H7 (cell line): ENCODE results near the gene DNM3. TPM values are rescaled to one million over a fixed set of nuclear protein-coding genes. Genes with fewer than 3 reads are reported as not detected.
A peak's percentile ranks its signal among the peaks of the same experiment; 100 is the strongest.

Source experiments
- DNase-seq: peaks from one replicate; pipeline ENCODE4 v3.0.0; 2012
- H3K27me3 ChIP-seq: 2 replicates; pipeline ENCODE4 v1.6.0; 2011; ENCODE audit warnings: mild to moderate bottlenecking, low read length; ENCODE audit not compliant: control insufficient read depth, insufficient read depth
- H3K36me3 ChIP-seq: replicated peaks from 2 replicates; pipeline ENCODE4 v1.5.1; 2011; ENCODE audit warnings: low read length; ENCODE audit not compliant: control insufficient read depth, insufficient read depth
- H3K4me3 ChIP-seq: 2 replicates; pipeline ENCODE4 v1.5.1; 2011; ENCODE audit warnings: low read depth, mild to moderate bottlenecking, control low read depth, low read length, moderate library complexity; ENCODE audit not compliant: insufficient read depth
- total RNA-seq: library from RNA; depleted of rRNA; stranded (reverse); fragments of >200 nt; shearing (Covaris generic); gene quantifications from 2 replicates; pipeline ENCODE4 v1.2.3, GENCODE V29; 2014

DNM3 gene
- total RNA-seq, 1 experiment from 2014 or later = 0.73 TPM

- Histone ChIP-seq H3K36me3 (no peaks in the 10 kb centered on the region), H3K4me3 (no peak overlapping the region), H3K27me3 (no peaks in the 10 kb centered on the region)
- DNase-seq = no peak
Observed at GRCh38 chr1:171910786-171911185, 69.5 kb downstream of the DNM3 start.

DNA sequence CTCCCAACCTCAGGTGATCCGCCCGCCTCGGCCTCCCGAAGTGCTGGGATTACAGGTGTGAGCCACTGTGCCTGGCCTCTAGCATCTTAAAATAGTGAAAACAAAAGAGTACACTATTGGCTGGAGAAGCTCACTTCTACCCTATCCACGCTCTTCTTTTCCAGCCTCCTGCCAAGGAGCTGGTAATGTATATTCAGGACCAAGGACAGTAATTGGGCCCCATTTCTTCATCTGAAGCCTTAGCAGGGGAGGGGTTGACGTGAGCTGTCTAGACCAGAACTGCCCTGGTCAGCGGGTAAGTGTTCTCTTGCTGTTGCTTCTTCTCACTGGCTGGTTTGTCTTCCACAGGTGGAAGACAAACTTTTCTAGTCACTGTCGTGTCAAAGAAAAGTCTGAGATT, 70.2 kb downstream of the DNM3 start:
- H3K36me3 ChIP-seq = no peaks in the 10 kb centered on the region
- H3K27me3 ChIP-seq = no peaks in the 10 kb centered on the region
- H3K4me3 ChIP-seq = no peak overlapping the region
- peak; percentile 28 for DNase-seq

- Histone ChIP-seq H3K4me3 (no peak overlapping the region), H3K36me3 (no peaks in the 10 kb centered on the region), H3K27me3 (no peaks in the 10 kb centered on the region)
- no peak for DNase-seq
Observed at GRCh38 chr1:171912509-171913175, 71.3 kb downstream of the DNM3 start.

GRCh38 chr1:171913385-171913784, 72.1 kb downstream of the DNM3 start:
- H3K36me3 ChIP-seq = no peaks in the 10 kb centered on the region
- H3K27me3 ChIP-seq = no peaks in the 10 kb centered on the region
- H3K4me3 ChIP-seq = no peak overlapping the region
- DNase-seq = no peak

- Histone ChIP-seq H3K4me3 (no peak overlapping the region), H3K36me3 (no peaks in the 10 kb centered on the region), H3K27me3 (no peaks in the 10 kb centered on the region)
- DNase-seq = no peak
Observed at GRCh38 chr1:171916315-171916771, 75.0 kb downstream of the DNM3 start.

DNA sequence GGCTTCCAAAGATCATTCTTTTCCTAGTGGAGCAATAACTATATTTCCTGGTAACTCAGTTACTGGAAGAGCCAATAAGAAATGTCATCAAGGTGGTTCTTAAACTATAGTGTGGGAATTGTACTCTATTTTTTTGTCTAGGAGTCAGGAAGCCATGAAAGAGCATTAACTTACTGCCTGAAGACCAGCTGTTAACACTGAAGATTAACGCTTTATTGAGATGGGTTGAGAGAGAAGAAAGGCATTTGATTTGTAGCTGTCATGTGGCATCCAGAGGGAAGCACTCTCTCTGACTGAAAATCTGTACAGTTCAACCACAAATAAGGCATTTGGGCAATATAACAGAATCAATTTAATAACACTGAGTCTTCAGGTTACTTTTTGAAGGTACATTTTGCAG, 76.0 kb downstream of the DNM3 start:
- DNase-seq = no peak
- Histone ChIP-seq H3K27me3 (no peaks in the 10 kb centered on the region), H3K4me3 (no peak overlapping the region), H3K36me3 (no peaks in the 10 kb centered on the region)

DNA sequence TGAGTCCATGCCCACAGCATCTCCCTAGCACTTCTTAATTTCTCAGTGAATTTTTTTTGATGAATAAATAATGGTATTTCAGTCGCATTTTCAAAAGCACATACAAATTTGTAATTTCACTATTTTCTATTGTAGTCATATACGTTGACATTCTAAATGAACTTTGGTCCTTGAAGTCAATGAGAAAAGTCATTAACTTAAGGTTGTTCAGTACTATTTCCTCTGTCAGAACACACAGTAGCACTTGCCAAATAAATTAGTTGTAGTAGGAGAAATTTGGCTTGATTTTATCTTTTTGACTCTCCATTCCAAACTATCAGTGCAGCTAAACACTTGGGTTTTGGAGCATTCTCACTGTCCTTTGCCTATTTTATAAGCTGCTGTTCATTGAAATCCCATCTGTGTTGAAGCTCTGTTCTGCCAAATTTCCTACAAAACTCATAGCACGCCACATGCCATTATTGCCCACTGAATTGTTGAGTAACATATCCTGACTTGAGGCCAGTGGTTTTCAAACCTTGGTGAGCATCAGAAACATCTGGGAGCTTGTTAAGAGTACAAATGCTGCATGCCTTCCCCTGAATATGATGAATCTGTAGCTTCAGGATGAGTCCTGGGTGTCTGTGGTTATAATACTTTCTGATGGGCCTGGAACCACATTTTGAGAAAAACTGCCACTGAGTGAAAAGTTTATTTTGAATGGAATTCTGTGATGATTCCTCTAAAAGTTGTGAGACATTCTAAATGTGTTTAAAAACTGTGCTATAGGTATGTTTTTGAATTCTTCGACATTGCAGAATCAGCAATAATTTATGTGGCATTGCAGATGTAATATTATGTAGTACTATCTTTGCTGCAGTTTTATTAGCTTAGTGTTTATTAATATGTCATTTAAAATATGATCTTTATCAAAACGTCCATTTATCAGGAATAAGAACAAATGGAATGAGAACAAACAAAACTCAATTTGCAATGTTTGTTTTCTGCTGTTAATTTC, 78.9 kb downstream of the DNM3 start:
- H3K36me3 ChIP-seq = no peaks in the 10 kb centered on the region
- no peak for DNase-seq

DNA sequence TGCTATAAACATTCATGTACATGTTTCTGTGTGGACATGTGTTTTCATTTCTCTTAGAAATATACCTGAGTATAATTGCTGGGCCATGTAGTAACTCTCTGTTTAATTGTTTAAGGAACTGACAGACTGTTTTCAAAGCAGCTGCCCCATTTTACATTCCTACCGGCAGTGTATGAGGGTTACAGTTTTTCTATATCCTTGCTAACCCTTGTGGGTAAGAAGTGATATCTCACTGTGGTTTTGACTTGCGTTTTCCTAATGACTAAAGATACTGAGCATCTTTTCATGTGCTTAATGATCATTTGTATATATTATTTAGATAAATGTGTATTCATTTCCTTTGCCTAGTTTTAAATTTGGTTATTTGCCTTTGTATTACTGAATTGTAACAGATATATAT, 81.7 kb downstream of the DNM3 start:
- no peak for DNase-seq
- no peaks in the 10 kb centered on the region for H3K36me3 ChIP-seq
- H3K27me3 ChIP-seq = no peaks in the 10 kb centered on the region
- H3K4me3 ChIP-seq = no peak overlapping the region

More for the DNA sequence above, 78.9 kb downstream of the DNM3 start:
- Histone ChIP-seq H3K27me3 (no peaks in the 10 kb centered on the region), H3K4me3 (no peak overlapping the region)

GRCh38 chr1:171929121-171929520, 87.8 kb downstream of the DNM3 start:
- H3K36me3 ChIP-seq = no peaks in the 10 kb centered on the region
- no peaks in the 10 kb centered on the region for H3K27me3 ChIP-seq
- no peak for DNase-seq
- H3K4me3 ChIP-seq = no peak overlapping the region

- Histone ChIP-seq H3K36me3 (no peaks in the 10 kb centered on the region), H3K27me3 (no peaks in the 10 kb centered on the region), H3K4me3 (no peak overlapping the region)
- no peak for DNase-seq
Observed at GRCh38 chr1:171931752-171932151, 90.5 kb downstream of the DNM3 start.

DNA sequence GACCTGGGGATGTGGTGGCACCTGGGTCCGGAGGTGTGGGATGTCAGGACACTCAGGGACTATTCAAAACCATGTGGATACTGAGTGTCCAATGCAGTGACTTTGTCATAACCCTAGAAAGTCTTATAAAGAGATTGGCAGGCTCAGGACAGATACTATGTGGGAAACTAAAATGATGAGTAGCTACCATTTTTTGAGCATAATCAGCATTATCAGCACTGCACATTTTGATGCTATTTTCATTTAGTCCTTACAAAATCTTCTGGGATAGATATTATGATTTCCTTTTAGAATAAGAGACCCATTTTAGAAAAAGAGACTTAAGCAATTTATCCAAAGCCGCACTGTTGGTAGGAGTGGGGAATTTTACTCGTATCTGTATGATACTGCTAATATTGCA, 93.4 kb downstream of the DNM3 start:
- no peaks in the 10 kb centered on the region for H3K27me3 ChIP-seq
- H3K4me3 ChIP-seq = no peak overlapping the region
- no peaks in the 10 kb centered on the region for H3K36me3 ChIP-seq
- no peak for DNase-seq

DNA sequence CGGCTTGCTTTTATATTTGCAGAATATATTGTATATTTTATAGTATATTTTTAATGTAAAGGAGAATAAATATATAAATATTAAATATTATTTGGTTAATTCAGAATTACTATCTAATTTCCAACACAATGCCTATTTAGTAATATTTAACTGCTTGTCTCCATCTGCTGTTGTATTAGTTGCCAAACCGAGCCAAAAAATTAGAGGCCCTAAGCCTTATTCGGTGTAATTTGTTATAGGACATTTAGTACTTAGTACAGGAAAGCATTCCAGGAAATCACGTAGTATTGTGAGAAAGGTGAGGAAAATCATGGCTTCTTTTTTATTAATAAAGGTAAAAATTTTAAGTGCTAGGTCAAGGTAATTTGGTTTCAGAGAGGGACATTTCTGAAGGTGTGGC, 93.8 kb downstream of the DNM3 start:
- no peak overlapping the region for H3K4me3 ChIP-seq
- no peaks in the 10 kb centered on the region for H3K27me3 ChIP-seq
- no peak for DNase-seq
- H3K36me3 ChIP-seq = no peaks in the 10 kb centered on the region

- Histone ChIP-seq H3K27me3 (no peaks in the 10 kb centered on the region), H3K4me3 (no peak overlapping the region), H3K36me3 (no peaks in the 10 kb centered on the region)
- no peak for DNase-seq
Observed at GRCh38 chr1:171935664-171936063, 94.4 kb downstream of the DNM3 start.

GRCh38 chr1:171937938-171938337, 96.6 kb downstream of the DNM3 start:
- Histone ChIP-seq H3K27me3 (no peaks in the 10 kb centered on the region), H3K36me3 (no peaks in the 10 kb centered on the region), H3K4me3 (no peak overlapping the region)
- no peak for DNase-seq

GRCh38 chr1:171939740-171940139, 98.4 kb downstream of the DNM3 start:
- no peak overlapping the region for H3K4me3 ChIP-seq
- H3K27me3 ChIP-seq = no peaks in the 10 kb centered on the region
- peak; percentile 21 for DNase-seq
- no peaks in the 10 kb centered on the region for H3K36me3 ChIP-seq
